HepG2 (cell line): Measurements from ENCODE around the gene PCNA. TPM values are rescaled to one million over a fixed set of nuclear protein-coding genes. Genes with fewer than 3 reads are reported as not detected.

Experiments
- ATAC-seq: fragments of 200-7000 bp; cut with Tn5 transposase; 3 replicates; pipeline ENCODE4 v1.9.1; 2020; ENCODE audit warnings: mild to moderate bottlenecking, moderate library complexity
- BruUV-seq: library from RNA; stranded (reverse); fragments of 400-500 nt; replicated peaks from 2 replicates; lab custom pipeline; 2021; lab: Mats Ljungman, UMichigan
- CTCF ChIA-PET: fragments of 300-600 bp; formaldehyde crosslinking; extraction: SDS; loops from one replicate; lab custom pipeline; 2021; ENCODE audit warnings: low total read pairs, inconsistent platforms, low intra/inter-chr PET ratio; lab: Yijun Ruan, JAX
- POLR2A ChIA-PET: fragments of 350-600 bp; sonication (Branson Sonifier 250); formaldehyde crosslinking; loops from one replicate; lab custom pipeline; 2020; ENCODE audit warnings: antibody characterized with exemption, inconsistent platforms; lab: Yijun Ruan, JAX
- DNase-seq: peaks from one replicate; pipeline ENCODE4 v3.0.0-alpha.2; 2015; ENCODE audit warnings: low spot score
- FAIRE-seq: peaks from 3 replicates; lab custom pipeline; 2011; peaks lifted over from hg19 to GRCh38; lab: Jason Lieb, UNC
- H2AFZ ChIP-seq: one replicate; pipeline ENCODE4 v1.6.1; 2011; ENCODE audit warnings: low read length, inconsistent platforms
- H3K27ac ChIP-seq: fragments of 300-600 bp; 3 replicates; pipeline ENCODE4 v1.8.0; 2011; ENCODE audit warnings: mixed run types, mild to moderate bottlenecking, mixed read lengths, low read length, inconsistent platforms; ENCODE audit not compliant: insufficient read depth; ENCODE audit errors: extremely low read length
- H3K27me3 ChIP-seq, 2 experiments: fragments of 200-600 bp in 1 of 2; 2 replicates in 1 of 2; 3 replicates in 1 of 2; pipeline versions ENCODE4 v1.6.0 to v1.8.0; 2011; ENCODE audit warnings: low read length in 2 of 2, mild to moderate bottlenecking in 2 of 2, moderate library complexity in 2 of 2, inconsistent platforms in 1 of 2; ENCODE audit not compliant: insufficient read depth in 2 of 2, control insufficient read depth in 1 of 2
- H3K36me3 ChIP-seq, 2 experiments: fragments of 200-600 bp in 1 of 2; replicated peaks in 1 of 2; 2 replicates in 1 of 2; 3 replicates in 1 of 2; pipeline versions ENCODE4 v1.5.1 to v1.8.0; 2011; ENCODE audit warnings: low read length in 2 of 2, inconsistent platforms in 1 of 2; ENCODE audit not compliant: insufficient read depth in 2 of 2, control insufficient read depth in 1 of 2
- H3K4me1 ChIP-seq: 2 replicates; pipeline ENCODE4 v1.5.1; 2012; ENCODE audit warnings: low read length, inconsistent platforms; ENCODE audit not compliant: insufficient read depth
- H3K4me2 ChIP-seq: 2 replicates; pipeline ENCODE4 v1.6.0; 2011; ENCODE audit warnings: low read depth, low read length, inconsistent platforms
- H3K4me3 ChIP-seq, 3 experiments: fragments of 200-600 bp in 1 of 3; sonication (generic), shearing (Covaris generic) in 1 of 3; replicated peaks in 1 of 3; 2 replicates each; pipeline ENCODE4 v1.5.1; 2011 to 2016; ENCODE audit warnings: low read length in 3 of 3, inconsistent platforms in 2 of 3, low read depth in 2 of 3, mild to moderate bottlenecking in 2 of 3, control low read depth in 1 of 3, mixed read lengths in 1 of 3; ENCODE audit not compliant: insufficient read depth in 1 of 3
- H3K79me2 ChIP-seq: one replicate; pipeline ENCODE4 v1.6.1; 2011; ENCODE audit warnings: low read length, inconsistent platforms; ENCODE audit not compliant: insufficient read depth
- H3K9ac ChIP-seq: 2 replicates; pipeline ENCODE4 v1.6.0; 2011; ENCODE audit warnings: mild to moderate bottlenecking, low read depth, low read length, inconsistent platforms; ENCODE audit not compliant: insufficient read depth
- H3K9me3 ChIP-seq: 2 replicates; pipeline ENCODE4 v1.5.1; 2012; ENCODE audit warnings: mild to moderate bottlenecking, low read length
- H4K20me1 ChIP-seq: 2 replicates; pipeline ENCODE4 v1.6.0; 2011; ENCODE audit warnings: inconsistent platforms, mild to moderate bottlenecking, low read length, moderate library complexity; ENCODE audit not compliant: insufficient read depth
- CEBPB ChIP-seq: IDR thresholded peaks from 2 replicates; pipeline ENCODE4 v1.6.1; 2011; ENCODE audit warnings: low read depth, low read length, improper control_type of control experiment, borderline replicate concordance
- GATAD1 ChIP-seq: IDR thresholded peaks from 2 replicates; pipeline ENCODE4 v1.6.1; 2016; ENCODE audit warnings: missing genetic modification reagents, missing compliant biosample characterization
- HINFP ChIP-seq: sonication (generic); formaldehyde crosslinking; IDR thresholded peaks from 2 replicates; pipeline ENCODE4 v1.4.0; 2020; ENCODE audit warnings: low read depth, mild to moderate bottlenecking, missing genetic modification reagents
- KMT2A ChIP-seq: sonication (generic); formaldehyde crosslinking; IDR thresholded peaks from 2 replicates; pipeline ENCODE4 v1.4.0; 2020; ENCODE audit warnings: missing genetic modification reagents
- NFE2L2 ChIP-seq: fragments of 150-350 bp; IDR thresholded peaks from 2 replicates; pipeline ENCODE4 v1.6.1; 2014; ENCODE audit warnings: low read length
- POGZ ChIP-seq: sonication (generic); formaldehyde crosslinking; IDR thresholded peaks from 2 replicates; pipeline ENCODE4 v1.4.0; 2020; ENCODE audit warnings: mild to moderate bottlenecking, missing genetic modification reagents
- RAD21 ChIP-seq: fragments of 450-650 bp; formaldehyde crosslinking; IDR thresholded peaks from 2 replicates; pipeline ENCODE4 v1.5.0; 2020; ENCODE audit warnings: mild to moderate bottlenecking
- STAG1 ChIP-seq: sonication (generic); formaldehyde crosslinking; IDR thresholded peaks from 2 replicates; pipeline ENCODE4 v1.4.0; 2020; ENCODE audit warnings: missing genetic modification reagents
- YY1 ChIP-seq: IDR thresholded peaks from 2 replicates; pipeline ENCODE4 v1.6.1; 2011; ENCODE audit warnings: low read length, low read depth, moderate library complexity, mild to moderate bottlenecking; ENCODE audit not compliant: insufficient read depth, insufficient replicate concordance
- ZNF792 ChIP-seq: IDR thresholded peaks from 2 replicates; pipeline ENCODE4 v1.6.1; 2016
- ZNF878 ChIP-seq: sonication (generic); formaldehyde crosslinking; IDR thresholded peaks from 2 replicates; pipeline ENCODE4 v1.8.1; 2023; ENCODE audit warnings: mild to moderate bottlenecking, missing genetic modification reagents, moderate library complexity
- WGBS: methylation state at CpG from one replicate; pipeline ENCODE4 v1.1.6; 2017; ENCODE audit warnings: low lambda C conversion rate; 5-methylcytosine and 5-hydroxymethylcytosine counted together
- in situ Hi-C: cut with HindIII; loops from 2 replicates; pipeline ENCODE4 v1.10.0; 2017; ENCODE audit warnings: low pct_unique_long_range_greater_than_20kb; ENCODE audit not compliant: extremely low pct_ligation_motif_present
- intact Hi-C: fragments of 100-400 bp; cut with micrococcal nuclease; formaldehyde crosslinking; loops from one replicate; pipeline ENCODE4 v1.10.0; 2022; ENCODE audit not compliant: unreplicated experiment
- polyA plus RNA-seq, 8 experiments: library from polyadenylated mRNA; depleted of rRNA in 3 of 8; stranded (reverse) in 7 of 8; unstranded in 1 of 8; fragments of >200 nt; fragmentation: Illumina TruSeq in 4 of 8; extraction: Trizol in 4 of 8; gene quantifications; 2 replicates each; pipeline versions ENCODE4 v1.2.1 to v1.2.3, GENCODE V29; 2011 to 2016; ENCODE audit warnings: low read depth in 4 of 8, missing spikeins in 1 of 8, mixed read lengths in 1 of 8; ENCODE audit not compliant: insufficient read depth in 1 of 8
- total RNA-seq, 5 experiments: library from RNA; depleted of rRNA; stranded (reverse); fragments of >200 nt; fragmentation: Illumina TruSeq; extraction: Trizol; gene quantifications; 2 replicates each; pipeline ENCODE4 v1.2.3, GENCODE V29; 2016; ENCODE audit warnings: low read depth in 1 of 5
- TF ChIP-seq, protein P1 (sequence below): sonication (generic); formaldehyde crosslinking; IDR thresholded peaks from 2 replicates; pipeline ENCODE4 v1.4.0; 2020; ENCODE audit warnings: missing genetic modification reagents
- TF ChIP-seq, protein P2 (sequence below): sonication (generic); formaldehyde crosslinking; IDR thresholded peaks from 2 replicates; pipeline ENCODE4 v1.4.0; 2020; ENCODE audit warnings: missing genetic modification reagents
- TF ChIP-seq, protein P3 (sequence below): sonication (generic); formaldehyde crosslinking; IDR thresholded peaks from 2 replicates; pipeline ENCODE4 v1.5.1; 2020; ENCODE audit warnings: mild to moderate bottlenecking, moderate library complexity, missing genetic modification reagents

Gene PCNA
- total and polyA plus RNA-seq, 2 of the 13 experiments (the other 11 are each of a cell fraction or from before 2014, with no cell fraction given), result 229 to 655 TPM

GRCh38 chr20:5065879-5066383 lies 53.8 kb downstream of the PCNA start (continued):
- TF ChIP-seq YY1, result no peak
- no peak for TF ChIP-seq ZNF792 (CRISPR knock-in tag)
- TF ChIP-seq HINFP, result no peak
- no peak for TF ChIP-seq CEBPB
- TF ChIP-seq, protein P1, sequence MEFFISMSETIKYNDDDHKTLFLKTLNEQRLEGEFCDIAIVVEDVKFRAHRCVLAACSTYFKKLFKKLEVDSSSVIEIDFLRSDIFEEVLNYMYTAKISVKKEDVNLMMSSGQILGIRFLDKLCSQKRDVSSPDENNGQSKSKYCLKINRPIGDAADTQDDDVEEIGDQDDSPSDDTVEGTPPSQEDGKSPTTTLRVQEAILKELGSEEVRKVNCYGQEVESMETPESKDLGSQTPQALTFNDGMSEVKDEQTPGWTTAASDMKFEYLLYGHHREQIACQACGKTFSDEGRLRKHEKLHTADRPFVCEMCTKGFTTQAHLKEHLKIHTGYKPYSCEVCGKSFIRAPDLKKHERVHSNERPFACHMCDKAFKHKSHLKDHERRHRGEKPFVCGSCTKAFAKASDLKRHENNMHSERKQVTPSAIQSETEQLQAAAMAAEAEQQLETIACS (CRISPR knock-in tag), result no peak

DNA sequence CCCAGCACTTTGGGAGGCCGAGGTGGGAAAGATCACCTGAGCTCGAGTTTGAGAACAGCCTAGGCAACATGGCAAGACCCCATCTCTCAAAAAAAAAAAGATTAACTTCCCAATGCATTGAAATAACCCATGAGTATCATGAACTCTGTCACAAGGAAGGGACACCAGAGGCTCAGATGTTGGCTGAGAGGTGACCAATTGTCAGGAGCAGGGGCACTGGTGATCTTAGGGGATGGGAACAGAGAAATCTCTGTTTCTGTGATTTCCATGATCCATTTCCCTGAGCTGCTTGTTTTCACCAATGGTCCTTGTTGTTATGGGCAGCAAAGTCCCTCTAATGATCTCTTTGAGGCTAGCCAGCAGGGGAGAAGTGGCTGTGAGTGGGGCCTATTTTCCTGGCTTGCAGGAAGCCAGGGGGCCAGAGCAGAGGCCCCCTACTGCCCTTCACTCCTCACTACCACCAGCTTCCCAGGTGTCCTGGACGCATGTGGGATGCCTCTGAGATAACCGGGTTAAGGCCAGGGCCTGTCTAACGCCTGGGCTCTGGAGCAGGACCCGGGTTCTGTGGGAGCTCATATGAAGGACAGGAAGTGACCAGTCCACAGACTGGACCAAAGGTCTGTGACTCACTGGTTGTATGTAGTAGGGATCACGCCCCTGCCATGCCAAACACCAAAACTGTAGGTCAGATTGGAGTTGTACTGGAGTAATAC lies 54.4 kb downstream of the PCNA start:
- DNase-seq (peak; percentile 35), ATAC-seq (peak; percentile 82), FAIRE-seq (no peak)
- no peak overlapping the region for H3K9ac ChIP-seq
- in situ Hi-C loops, result no loop called here
- no peak overlapping the region for H3K27ac ChIP-seq
- no peaks in the 10 kb centered on the region for H3K9me3 ChIP-seq
- H3K27me3 ChIP-seq, result no peaks in the 10 kb centered on the region
- BruUV-seq, result no TSS peak
- H3K4me1 ChIP-seq, result peaks cover 25% of the 10 kb centered on the region
- H2AFZ ChIP-seq, result no peak overlapping the region
- no peaks in the 10 kb centered on the region for H4K20me1 ChIP-seq
- no peaks in the 10 kb centered on the region for H3K36me3 ChIP-seq
- intact Hi-C loops, result no loop called here
- 72% methylated on average over 7 of the region's 7 CpGs for WGBS
- ChIA-PET POLR2A (interaction anchor here (0.5 to 1.2 kb wide), 3 partner anchors 9 to 92 kb away, joined by 3 to 4 read pairs (median 3); no protein-coding TSS in a partner anchor), CTCF (no interaction called here)
- no peaks in the 10 kb centered on the region for H3K79me2 ChIP-seq
- H3K4me2 ChIP-seq, result no peak overlapping the region
- H3K4me3 ChIP-seq, result no peak overlapping the region
- TF ChIP-seq POGZ (no peak), NFE2L2 (no peak), RAD21 (CRISPR knock-in tag) (peak; percentile 28; the same call in 1 of the 2 replicates), STAG1 (CRISPR knock-in tag) (peak; percentile 30; the same call in 1 of the 2 replicates), ZNF878 (CRISPR knock-in tag) (peak; percentile 39; the same call in 1 of the 2 replicates), GATAD1 (CRISPR knock-in tag) (0 out of 2 replicates have a peak, but pooled peaks have one; percentile 2), KMT2A (CRISPR knock-in tag) (no peak)
- TF ChIP-seq, protein P2, sequence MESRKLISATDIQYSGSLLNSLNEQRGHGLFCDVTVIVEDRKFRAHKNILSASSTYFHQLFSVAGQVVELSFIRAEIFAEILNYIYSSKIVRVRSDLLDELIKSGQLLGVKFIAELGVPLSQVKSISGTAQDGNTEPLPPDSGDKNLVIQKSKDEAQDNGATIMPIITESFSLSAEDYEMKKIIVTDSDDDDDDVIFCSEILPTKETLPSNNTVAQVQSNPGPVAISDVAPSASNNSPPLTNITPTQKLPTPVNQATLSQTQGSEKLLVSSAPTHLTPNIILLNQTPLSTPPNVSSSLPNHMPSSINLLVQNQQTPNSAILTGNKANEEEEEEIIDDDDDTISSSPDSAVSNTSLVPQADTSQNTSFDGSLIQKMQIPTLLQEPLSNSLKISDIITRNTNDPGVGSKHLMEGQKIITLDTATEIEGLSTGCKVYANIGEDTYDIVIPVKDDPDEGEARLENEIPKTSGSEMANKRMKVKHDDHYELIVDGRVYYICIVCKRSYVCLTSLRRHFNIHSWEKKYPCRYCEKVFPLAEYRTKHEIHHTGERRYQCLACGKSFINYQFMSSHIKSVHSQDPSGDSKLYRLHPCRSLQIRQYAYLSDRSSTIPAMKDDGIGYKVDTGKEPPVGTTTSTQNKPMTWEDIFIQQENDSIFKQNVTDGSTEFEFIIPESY (CRISPR knock-in tag), result no peak; the same call in 1 of the 2 replicates
- TF ChIP-seq, protein P3, sequence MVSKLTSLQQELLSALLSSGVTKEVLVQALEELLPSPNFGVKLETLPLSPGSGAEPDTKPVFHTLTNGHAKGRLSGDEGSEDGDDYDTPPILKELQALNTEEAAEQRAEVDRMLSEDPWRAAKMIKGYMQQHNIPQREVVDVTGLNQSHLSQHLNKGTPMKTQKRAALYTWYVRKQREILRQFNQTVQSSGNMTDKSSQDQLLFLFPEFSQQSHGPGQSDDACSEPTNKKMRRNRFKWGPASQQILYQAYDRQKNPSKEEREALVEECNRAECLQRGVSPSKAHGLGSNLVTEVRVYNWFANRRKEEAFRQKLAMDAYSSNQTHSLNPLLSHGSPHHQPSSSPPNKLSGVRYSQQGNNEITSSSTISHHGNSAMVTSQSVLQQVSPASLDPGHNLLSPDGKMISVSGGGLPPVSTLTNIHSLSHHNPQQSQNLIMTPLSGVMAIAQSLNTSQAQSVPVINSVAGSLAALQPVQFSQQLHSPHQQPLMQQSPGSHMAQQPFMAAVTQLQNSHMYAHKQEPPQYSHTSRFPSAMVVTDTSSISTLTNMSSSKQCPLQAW (CRISPR knock-in tag), result 0 out of 2 replicates have a peak, but pooled peaks have one; percentile 42
